Activated CD4-positive, CD25-positive, alpha-beta regulatory T cell treated with anti-CD3 and anti-CD28 coated beads, Interleukin-2, amount 50 U/mL, for 16 hours (primary cell): ENCODE results near the gene ZNF808.
"Not testable (repeated sequence)": the region's sequence is repeated elsewhere in the genome, so short reads cannot be mapped to it uniquely, and the experiment has no call there.

ENCODE experiments used
- DNase-seq: peaks from one replicate; pipeline ENCODE4 v3.0.0-alpha.2; 2020; ENCODE audit warnings: low read depth, low spot score

ZNF808 gene

GRCh38 chr19:52527134-52527955 lies at the start of gene ZNF808:
Gene ZNF808, plus strand, starts transcription at chr19:52527668. Its CDS starts 15,617 bp downstream, at chr19:52543285.
- peak; percentile 96 for DNase-seq

GRCh38 chr19:52484111-52484743 lies 43.2 kb upstream of the ZNF808 start:
- DNase-seq = not testable (repeated sequence)

DNA sequence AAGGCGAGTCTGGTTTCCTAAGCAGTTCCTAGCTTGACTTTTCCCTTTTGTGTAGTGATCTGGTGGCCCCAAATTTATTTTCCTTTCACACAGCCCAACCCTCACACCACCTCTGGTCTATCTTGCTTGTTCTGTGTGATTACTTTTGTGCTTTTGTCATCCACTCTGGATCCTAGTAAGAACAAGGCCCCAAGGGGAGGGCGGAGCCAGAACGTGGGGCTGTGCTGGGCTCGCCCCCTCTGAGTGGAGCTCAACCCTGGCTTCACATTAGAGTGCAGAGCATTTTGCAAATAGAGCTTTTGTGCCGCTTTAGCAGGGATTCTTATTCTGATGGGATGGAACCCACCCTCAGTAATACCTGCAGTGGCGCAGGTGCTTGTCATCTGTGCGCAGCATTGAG lies 42.4 kb upstream of the ZNF808 start:
- not testable (repeated sequence) for DNase-seq

GRCh38 chr19:52485561-52486240 lies 41.8 kb upstream of the ZNF808 start:
- DNase-seq = not testable (repeated sequence)

- no peak for DNase-seq
These were observed 35.1 kb upstream of the ZNF808 start for GRCh38 chr19:52492201-52492993.

DNA sequence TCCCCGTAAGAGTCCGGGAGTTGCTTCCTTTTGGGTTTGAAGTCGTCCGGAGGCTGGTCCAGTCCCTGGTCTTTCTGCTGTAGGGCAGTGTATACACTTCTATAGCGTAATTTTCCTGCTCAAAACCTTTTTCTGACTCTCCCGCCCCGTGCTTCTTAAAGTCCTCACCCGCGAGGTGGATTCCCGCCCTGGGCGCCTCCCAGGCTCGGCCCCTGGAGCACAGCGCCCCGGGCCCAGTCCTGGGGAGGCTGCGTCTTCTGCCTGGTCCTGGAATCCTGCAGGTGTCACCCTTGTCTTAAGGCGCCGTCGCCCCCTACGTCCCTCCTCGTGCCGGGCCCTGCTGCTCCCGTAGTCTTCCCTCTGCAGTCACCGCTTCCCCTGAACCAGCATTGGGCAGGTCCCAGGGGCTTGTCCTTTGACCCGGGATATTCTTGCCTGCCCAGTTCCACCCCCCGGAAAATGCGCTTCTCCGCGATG lies 34.4 kb upstream of the ZNF808 start:
- DNase-seq = no peak

- no peak for DNase-seq
These were observed 33.0 kb upstream of the ZNF808 start for GRCh38 chr19:52494518-52494917.

GRCh38 chr19:52498571-52498970 lies 28.9 kb upstream of the ZNF808 start:
- DNase-seq = no peak

GRCh38 chr19:52500474-52500873 lies 27.0 kb upstream of the ZNF808 start:
- DNase-seq = not testable (repeated sequence)

GRCh38 chr19:52500991-52501390 lies 26.5 kb upstream of the ZNF808 start:
- not testable (repeated sequence) for DNase-seq

DNA sequence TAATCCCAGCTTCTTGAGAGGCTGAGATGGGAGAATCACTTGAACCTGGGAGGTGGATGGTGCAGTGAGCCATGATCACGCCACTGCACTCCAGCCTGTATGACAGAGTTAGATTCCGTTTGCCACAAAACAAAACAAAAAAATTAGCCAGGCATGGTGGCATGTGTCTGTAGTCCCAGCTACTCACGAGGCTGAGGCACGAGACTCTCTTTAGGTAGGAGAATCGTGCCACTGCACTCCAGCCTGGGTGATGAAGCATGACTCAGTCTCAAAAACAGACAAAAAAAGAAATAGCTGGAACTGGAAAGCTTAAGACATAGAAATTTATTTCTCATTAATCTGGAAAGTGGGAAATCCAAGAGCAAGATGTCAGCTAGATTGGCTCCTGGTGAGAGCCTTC lies 20.2 kb upstream of the ZNF808 start:
- DNase-seq = no peak

GRCh38 chr19:52516191-52516590 lies 11.3 kb upstream of the ZNF808 start:
- no peak for DNase-seq

- DNase-seq = no peak
These were observed 8.8 kb upstream of the ZNF808 start for GRCh38 chr19:52518646-52519045.

GRCh38 chr19:52519175-52519574 lies 8.3 kb upstream of the ZNF808 start:
- not testable (repeated sequence) for DNase-seq

GRCh38 chr19:52520013-52520412 lies 7.5 kb upstream of the ZNF808 start:
- DNase-seq = no peak

- DNase-seq = no peak
These were observed 4.9 kb upstream of the ZNF808 start for GRCh38 chr19:52522551-52522950.

GRCh38 chr19:52524086-52524485 lies 3.4 kb upstream of the ZNF808 start:
- no peak for DNase-seq

DNA sequence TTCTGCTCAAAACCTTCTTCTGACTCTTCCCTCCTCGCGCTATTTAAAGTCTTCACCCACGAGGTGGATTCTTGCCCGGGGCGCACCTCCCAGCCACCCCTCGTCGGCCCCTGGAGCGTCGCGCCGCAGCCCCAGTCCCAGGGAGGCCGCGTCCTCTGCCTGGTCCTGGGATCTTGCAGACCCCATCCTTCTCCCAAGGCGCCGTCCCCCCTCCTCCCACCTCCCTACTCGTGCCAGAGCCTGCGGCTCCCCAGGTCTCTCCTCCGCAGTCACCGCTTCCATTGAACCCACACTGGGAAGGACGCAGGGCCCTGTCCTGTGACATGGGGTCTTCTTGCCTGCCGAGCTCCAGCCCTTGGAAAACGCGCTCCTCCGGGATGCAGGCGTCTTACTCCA lies 486 bp downstream of the ZNF808 start:
- no peak for DNase-seq

DNA sequence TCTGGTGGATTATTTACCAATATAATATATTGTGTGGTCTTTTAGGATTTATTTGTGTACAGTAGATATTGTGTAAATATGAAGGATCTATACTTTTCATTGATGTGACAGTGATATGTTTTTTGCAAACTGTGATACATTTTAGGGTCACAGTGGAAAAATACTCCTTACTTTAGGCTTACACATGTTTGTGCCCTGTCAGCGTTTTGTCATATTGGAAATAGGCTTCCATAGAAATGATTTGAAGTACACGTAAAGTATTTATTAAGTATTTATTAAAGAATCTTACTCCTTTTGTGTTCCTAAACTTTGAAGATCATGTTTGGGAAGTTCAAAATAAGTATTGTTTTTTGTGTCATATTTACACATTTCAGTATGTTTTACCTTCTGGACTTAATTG lies 5.0 kb downstream of the ZNF808 start:
- no peak for DNase-seq

DNA sequence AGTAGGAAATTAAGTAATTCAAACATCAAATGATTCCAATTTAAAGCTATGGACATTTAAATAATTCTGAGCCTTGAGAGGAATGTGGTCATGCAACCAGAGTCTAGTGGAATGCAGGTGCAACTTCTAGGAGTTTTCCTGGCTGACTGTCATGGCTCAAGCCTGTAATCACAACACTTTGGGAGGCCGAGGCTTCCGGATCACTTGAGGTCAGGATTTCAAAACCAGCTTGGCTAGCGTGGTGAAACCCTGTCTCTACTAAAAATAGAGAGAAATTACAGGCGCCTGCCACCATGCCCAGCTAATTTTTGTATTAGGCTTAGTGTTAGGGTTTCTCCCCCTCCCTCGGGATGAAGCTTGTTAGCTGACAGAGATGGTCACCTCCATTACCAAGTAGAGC lies 6.4 kb downstream of the ZNF808 start:
- no peak for DNase-seq

DNA sequence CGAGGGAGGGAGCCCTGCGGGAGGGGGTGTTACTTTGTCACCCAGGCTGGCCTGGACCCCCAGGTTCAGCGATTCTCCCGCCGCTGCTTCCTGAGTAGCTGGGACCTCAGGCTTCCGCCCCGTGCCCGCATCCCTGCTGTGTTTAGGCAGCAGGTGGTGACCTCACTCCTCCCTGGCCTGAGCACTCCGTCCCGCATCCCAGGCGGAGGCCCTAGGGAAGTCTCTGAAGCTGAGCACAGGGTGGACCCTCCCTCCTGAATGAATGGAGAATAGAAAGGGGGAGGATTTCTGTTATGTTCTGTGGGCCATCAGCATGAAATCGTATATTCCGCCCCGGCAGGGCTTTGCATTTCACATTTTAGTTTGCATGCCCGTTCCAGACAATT lies 7.9 kb downstream of the ZNF808 start:
- DNase-seq = not testable (repeated sequence)
